ENCODE results near the gene RPL37A.

The RPL37A gene

GRCh38 chr2:216498379-216499352 is at the start of gene RPL37A:
TSS of gene RPL37A (plus strand) at chr2:216498844. CDS start at chr2:216498875, 31 bp downstream.
- DNase-seq: peak; percentile 87

- no peak for DNase-seq
Observed at GRCh38 chr2:216450346-216450745, 48.3 kb upstream of the RPL37A start.

- DNase-seq: no peak
Observed at GRCh38 chr2:216450784-216451183, 47.9 kb upstream of the RPL37A start.

- no peak for DNase-seq
Observed at GRCh38 chr2:216453955-216454614, 44.6 kb upstream of the RPL37A start.

GRCh38 chr2:216463148-216463547 is 35.5 kb upstream of the RPL37A start:
- no peak for DNase-seq

DNA sequence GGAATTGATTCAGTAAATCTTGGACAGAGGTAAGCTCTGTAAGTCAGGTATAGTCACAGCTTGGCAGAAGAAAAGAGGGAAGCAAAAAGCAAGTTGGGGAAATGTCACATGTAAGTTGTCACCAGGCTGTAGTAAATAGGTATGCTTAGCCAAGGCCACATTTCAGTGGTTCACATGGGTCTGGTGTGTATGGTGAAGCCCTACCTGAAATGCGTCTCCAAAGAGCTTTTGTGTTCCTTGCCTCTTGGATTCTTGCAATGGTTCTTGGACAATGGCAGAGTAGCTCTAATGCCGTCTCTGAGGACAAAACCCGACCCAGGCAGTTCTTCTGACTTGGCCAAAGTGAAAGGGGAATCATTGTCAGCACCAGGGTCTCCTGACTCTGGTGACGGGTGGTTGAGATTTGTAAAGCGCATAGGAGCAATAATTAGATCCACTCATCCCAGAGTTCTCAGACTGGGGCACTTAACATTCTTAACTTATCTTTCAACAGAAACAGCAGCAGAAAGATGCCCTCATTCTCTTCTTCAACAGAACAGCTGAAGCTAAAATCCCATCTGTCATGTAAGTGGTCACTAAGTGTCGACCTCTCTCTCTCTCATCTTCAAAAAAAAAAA is 34.4 kb upstream of the RPL37A start:
- DNase-seq: no peak

DNA sequence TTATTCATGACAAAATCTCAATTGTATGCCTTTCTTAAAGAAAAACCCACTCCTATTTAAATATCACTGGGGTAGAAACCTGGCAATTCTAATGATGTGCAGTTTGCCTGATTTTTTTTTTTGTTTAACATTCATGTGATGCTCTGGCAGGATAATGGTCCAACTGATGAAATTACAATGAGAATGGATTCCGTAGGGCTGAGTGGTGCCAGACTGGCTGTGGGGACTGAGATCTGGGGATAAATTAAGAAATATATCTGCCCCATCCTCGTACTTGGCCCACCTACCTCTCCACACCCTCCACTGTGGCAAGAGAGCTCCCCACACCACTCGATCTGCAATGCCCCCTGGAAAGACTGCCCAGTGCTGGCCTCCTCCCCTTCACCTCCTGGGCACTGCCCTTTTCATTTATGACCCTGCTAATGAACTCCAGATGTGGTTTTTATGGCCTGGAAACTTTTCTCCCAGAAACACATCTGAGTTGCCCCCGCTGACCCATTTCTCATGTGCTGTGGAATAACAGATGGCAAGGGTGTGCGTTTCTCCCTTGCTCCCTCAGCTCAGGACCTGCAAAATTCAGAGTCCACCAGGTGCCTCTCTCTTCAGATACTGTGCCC is 33.0 kb upstream of the RPL37A start:
- no peak for DNase-seq

GRCh38 chr2:216467845-216468244 is 30.8 kb upstream of the RPL37A start:
- no peak for DNase-seq

DNA sequence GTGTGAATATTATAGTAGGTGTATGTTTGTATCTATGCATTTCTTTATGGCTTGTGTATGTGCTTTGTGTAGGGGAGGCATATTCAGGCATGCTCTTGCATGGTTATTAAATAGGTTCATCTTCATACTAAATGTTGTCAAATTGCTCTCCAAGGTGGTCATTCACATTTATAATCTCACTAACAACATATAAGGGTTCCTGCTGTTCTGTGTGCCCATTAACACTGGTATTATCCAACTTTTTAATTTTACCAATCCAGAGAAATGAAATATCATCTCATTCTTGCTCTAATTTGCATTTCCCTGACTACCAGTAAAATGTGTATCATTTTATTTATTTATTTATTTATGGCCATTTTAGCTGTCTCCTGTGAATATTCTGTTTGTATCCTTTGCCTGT is 29.0 kb upstream of the RPL37A start:
- DNase-seq: no peak

DNA sequence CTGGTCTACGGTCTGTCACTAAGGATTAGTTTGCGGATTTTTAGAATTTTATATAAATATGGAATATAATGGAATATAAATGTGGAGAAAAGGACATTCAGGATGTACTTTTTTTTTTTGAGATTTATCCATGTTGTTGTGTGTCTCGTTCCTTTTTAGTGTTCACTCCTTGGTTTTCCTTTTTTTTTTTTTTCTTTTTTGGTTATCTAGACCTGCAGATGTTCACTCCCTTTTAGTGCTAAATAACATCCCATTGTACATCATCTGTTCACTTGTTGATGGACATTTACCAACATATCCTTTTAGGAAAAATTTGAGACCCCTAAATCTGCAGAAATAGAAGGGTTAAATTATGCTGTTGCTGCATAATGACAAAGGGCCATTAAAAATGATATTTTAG is 25.5 kb upstream of the RPL37A start:
- no peak for DNase-seq

GRCh38 chr2:216474925-216475670 is 23.5 kb upstream of the RPL37A start:
- peak; percentile 80 for DNase-seq

DNA sequence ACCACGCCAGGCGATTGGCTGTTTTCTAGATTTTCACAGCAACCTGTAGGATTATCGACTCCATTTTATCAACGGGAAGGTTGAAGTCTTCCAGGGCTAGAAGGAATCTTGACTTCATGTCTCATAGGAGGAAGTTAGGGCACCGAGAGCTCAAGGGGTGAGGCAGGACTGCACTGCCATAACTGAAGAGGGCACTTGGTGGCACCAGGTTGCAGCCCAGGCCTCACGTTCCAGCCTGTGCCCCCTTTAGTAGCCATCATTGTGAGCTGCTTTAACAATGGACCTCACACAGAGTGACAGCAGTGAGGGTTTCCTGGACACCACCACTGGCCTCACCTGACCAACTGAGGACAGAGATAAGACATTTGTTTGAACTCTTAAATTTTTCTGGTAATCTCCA is 22.9 kb upstream of the RPL37A start:
- DNase-seq: no peak

GRCh38 chr2:216477283-216478035 is 21.2 kb upstream of the RPL37A start:
- DNase-seq: no peak

GRCh38 chr2:216478151-216478550 is 20.5 kb upstream of the RPL37A start:
- DNase-seq: peak; percentile 9

GRCh38 chr2:216478791-216479190 is 19.9 kb upstream of the RPL37A start:
- no peak for DNase-seq

DNA sequence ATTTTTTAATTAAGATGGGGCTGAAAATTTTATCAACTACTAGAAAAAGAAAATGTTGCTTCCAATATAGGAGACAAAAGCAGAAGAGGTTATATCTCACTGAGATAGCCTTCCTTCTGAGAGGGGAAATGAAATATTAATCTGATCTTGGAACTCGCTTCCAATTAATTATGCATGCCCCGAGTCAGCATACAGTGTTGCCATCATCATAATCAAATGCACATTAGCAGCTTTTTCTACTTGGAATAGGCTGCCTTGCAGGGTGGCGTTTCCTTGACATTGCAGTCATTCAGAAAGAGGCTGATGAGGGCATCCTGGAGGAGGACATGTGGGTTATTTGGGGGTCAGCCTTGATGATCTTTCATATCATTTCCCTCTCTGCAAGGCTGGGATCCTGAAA is 18.4 kb upstream of the RPL37A start:
- no peak for DNase-seq

DNA sequence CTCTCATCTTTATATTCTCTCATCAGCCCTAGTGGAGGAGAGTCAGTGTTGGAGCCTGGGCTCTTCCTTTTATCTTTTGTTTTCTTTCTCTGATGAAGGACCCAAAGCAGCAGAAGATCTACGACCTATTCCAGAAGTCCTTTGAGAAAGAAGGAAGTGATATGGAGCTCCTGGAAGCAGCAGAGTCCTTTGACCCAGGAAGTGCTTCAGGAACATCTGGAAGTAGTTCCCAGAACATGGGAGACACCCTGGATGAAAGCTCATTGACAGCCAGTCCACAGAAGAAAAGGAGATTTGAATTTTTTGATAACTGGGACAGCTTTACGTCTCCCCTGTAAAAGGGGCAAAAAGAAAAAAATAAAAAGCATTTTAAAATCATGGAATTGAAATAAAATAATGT is 16.0 kb upstream of the RPL37A start:
- DNase-seq: no peak

- no peak for DNase-seq
Observed at GRCh38 chr2:216485237-216485636, 13.4 kb upstream of the RPL37A start.

DNA sequence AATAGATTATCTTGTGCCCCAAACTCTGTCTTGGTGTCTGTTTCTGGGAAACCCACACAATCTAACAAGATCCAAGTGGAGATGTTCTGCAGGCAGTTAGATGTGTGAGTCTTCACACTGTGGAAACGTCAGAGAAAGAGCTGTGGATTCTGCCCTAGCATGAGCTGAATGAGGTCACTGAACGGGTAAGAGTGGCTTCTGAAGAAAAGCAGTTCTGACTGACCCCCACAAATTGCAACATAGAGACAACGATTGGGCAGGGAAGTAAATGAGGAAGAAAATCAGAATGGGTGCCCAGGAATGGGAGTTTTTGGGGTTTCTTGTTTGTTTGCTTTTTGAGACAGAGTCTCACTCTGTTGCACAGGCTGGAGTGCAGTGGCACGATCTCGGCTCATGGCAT is 12.9 kb upstream of the RPL37A start:
- DNase-seq: no peak

- no peak for DNase-seq
Observed at GRCh38 chr2:216486271-216486670, 12.4 kb upstream of the RPL37A start.

- DNase-seq: peak; percentile 71
Observed at GRCh38 chr2:216486708-216487107, 11.9 kb upstream of the RPL37A start.

GRCh38 chr2:216490061-216490460 is 8.6 kb upstream of the RPL37A start:
- DNase-seq: peak; percentile 17

Measured in GDM1 (cell line).